Esophagus squamous epithelium (tissue), 5 donors: ENCODE data around the gene CLP1. TPM values are rescaled to one million over a fixed set of nuclear protein-coding genes. Genes with fewer than 3 reads are reported as not detected.

Experiments
- DNase-seq: peaks from one replicate; lab custom pipeline; 2025; lab: John Stamatoyannopoulos, UW
- H3K27ac ChIP-seq, 4 donors: fragments of 200-600 bp; sonication (generic); one replicate each; pipeline ENCODE4 v1.5.1; 2016 to 2019; ENCODE audit warnings: mild to moderate bottlenecking in 1 of 4
- H3K27me3 ChIP-seq, 4 donors: fragments of 200-600 bp; sonication (generic); 1 replicate in 3 of 4; 2 replicates in 1 of 4; pipeline versions ENCODE4 v1.5.1 to v1.6.0; 2017 to 2021; ENCODE audit warnings: antibody characterized with exemption in 1 of 4
- H3K36me3 ChIP-seq, 3 donors: fragments of 200-600 bp; sonication (generic); one replicate each; pipeline ENCODE4 v1.5.1; 2016 to 2019
- H3K4me1 ChIP-seq, 3 donors: fragments of 200-600 bp; sonication (generic); one replicate each; pipeline ENCODE4 v1.5.1; 2017 to 2019
- H3K4me3 ChIP-seq, 4 donors: fragments of 200-600 bp; sonication (generic); 1 replicate in 3 of 4; 2 replicates in 1 of 4; pipeline ENCODE4 v1.5.1; 2016 to 2019; ENCODE audit warnings: mild to moderate bottlenecking in 2 of 4, moderate library complexity in 1 of 4
- H3K9me3 ChIP-seq, 3 donors: fragments of 200-600 bp; sonication (generic); one replicate each; pipeline ENCODE4 v1.5.1; 2016 to 2019
- CTCF ChIP-seq, 6 experiments: fragments of 450-650 bp in 4 of 6; fragments of 200-600 bp in 2 of 6; sonication (generic) in 2 of 6; IDR thresholded peaks; one replicate each; pipeline ENCODE4 v1.5.1; 2016 to 2019; ENCODE audit warnings: antibody characterized with exemption in 6 of 6, mild to moderate bottlenecking in 4 of 6, moderate library complexity in 4 of 6
- POLR2A ChIP-seq, 4 donors: fragments of 450-650 bp; IDR thresholded peaks; one replicate each; pipeline ENCODE4 v1.6.1; 2017; ENCODE audit warnings: antibody characterized with exemption in 4 of 4, mild to moderate bottlenecking in 4 of 4, moderate library complexity in 3 of 4
- WGBS, 2 donors: methylation state at CpG; one replicate each; pipeline ENCODE4 v1.1.5; 2018; 5-methylcytosine and 5-hydroxymethylcytosine counted together
- intact Hi-C: fragments of 100-400 bp; cut with DNase I; formaldehyde crosslinking; loops from one replicate; pipeline ENCODE4 v1.15.0; 2022
- total RNA-seq, 4 donors: library from RNA; depleted of rRNA; stranded (reverse); fragments of >200 nt; gene quantifications; one replicate each; pipeline ENCODE4 v1.1.0, GENCODE V29; 2016
- donor health status: DM: yes; HTN: yes; CAD: no.

CLP1 gene
- total RNA-seq, 4 donors from 2014 or later: 9.5 to 26.6 (median 14.7) TPM

- Histone ChIP-seq H3K36me3 (no peaks in the 10 kb centered on the region), H3K27ac (peak overlapping the region in 3 of 4 donors; percentile 51 to 66 (median 52)), H3K9me3 (no peaks in the 10 kb centered on the region), H3K4me3 (no peak overlapping the region), H3K27me3 (peaks cover 7 to 46% (median 14%) of the 10 kb centered on the region in 4 donors), H3K4me1 (peaks cover 36 to 72% (median 50%) of the 10 kb centered on the region in 3 donors)
- 7 to 9% methylated on average over 12 to 15 of the region's 17 CpGs for WGBS, 2 donors
- TF ChIP-seq CTCF (IDR thresholded peaks at IDR 0.05) (peak; percentile 66 to 92 (median 82)), POLR2A (IDR thresholded peaks at IDR 0.05) (no peak)
- intact Hi-C loops: loop anchor here (5.0 kb wide), 2 partner anchors 78 to 163 kb away; partner anchors contain the start of gene UBE2L6
- no peak for DNase-seq
Observed at GRCh38 chr11:57644748-57645688, 12.5 kb upstream of the CLP1 start.

GRCh38 chr11:57645689-57646085 lies 11.9 kb upstream of the CLP1 start:
- no peaks in the 10 kb centered on the region for H3K9me3 ChIP-seq
- no peak overlapping the region for H3K4me3 ChIP-seq
- peaks cover 7 to 51% (median 14%) of the 10 kb centered on the region in 4 donors for H3K27me3 ChIP-seq
- WGBS, 2 donors: 19 to 21% methylated on average over 2 to 3 of the region's 5 CpGs
- DNase-seq: no peak
- TF ChIP-seq CTCF (IDR thresholded peaks at IDR 0.05) (no peak), POLR2A (IDR thresholded peaks at IDR 0.05) (no peak)
- H3K36me3 ChIP-seq: no peaks in the 10 kb centered on the region
- H3K27ac ChIP-seq: peak overlapping the region in 3 of 4 donors; percentile 51 to 66 (median 52)
- H3K4me1 ChIP-seq: peaks cover 36 to 70% (median 49%) of the 10 kb centered on the region in 3 donors
- intact Hi-C loops: loop anchor here (5.0 kb wide), 1 partner anchor 163 kb away; no protein-coding TSS in a partner anchor

GRCh38 chr11:57646194-57646798 lies 11.3 kb upstream of the CLP1 start:
- no peak overlapping the region for H3K4me3 ChIP-seq
- DNase-seq: no peak
- intact Hi-C loops: loop anchor here (5.0 kb wide), 1 partner anchor 164 kb away; no protein-coding TSS in a partner anchor
- TF ChIP-seq CTCF (IDR thresholded peaks at IDR 0.05): no peak
- TF ChIP-seq POLR2A (IDR thresholded peaks at IDR 0.05): no peak
- H3K4me1 ChIP-seq: peaks cover 36 to 64% (median 49%) of the 10 kb centered on the region in 3 donors
- no peaks in the 10 kb centered on the region for H3K36me3 ChIP-seq
- 25 to 38% methylated on average over 5 to 10 of the region's 10 CpGs for WGBS, 2 donors
- peak overlapping the region in 2 of 4 donors; percentile 52 to 66 for H3K27ac ChIP-seq
- peaks cover 7 to 57% (median 14%) of the 10 kb centered on the region in 4 donors for H3K27me3 ChIP-seq
- H3K9me3 ChIP-seq: no peaks in the 10 kb centered on the region

GRCh38 chr11:57646799-57647303 lies 10.7 kb upstream of the CLP1 start:
- H3K36me3 ChIP-seq: no peaks in the 10 kb centered on the region
- intact Hi-C loops: loop anchor here (5.0 kb wide), 1 partner anchor 165 kb away; no protein-coding TSS in a partner anchor
- peaks cover 7 to 58% (median 14%) of the 10 kb centered on the region in 4 donors for H3K27me3 ChIP-seq
- no peak overlapping the region for H3K27ac ChIP-seq
- H3K9me3 ChIP-seq: no peaks in the 10 kb centered on the region
- 3 to 8% methylated on average over 15 to 22 of the region's 23 CpGs for WGBS, 2 donors
- peak overlapping the region in 1 of 4 donors; percentile 25 for H3K4me3 ChIP-seq
- peaks cover 36 to 63% (median 49%) of the 10 kb centered on the region in 3 donors for H3K4me1 ChIP-seq
- TF ChIP-seq CTCF (IDR thresholded peaks at IDR 0.05) (no peak), POLR2A (IDR thresholded peaks at IDR 0.05) (no peak)
- no peak for DNase-seq
